HG03135 (cell line): Measurements from ENCODE around the gene DNAJB9.

Source experiments
- ATAC-seq: cut with Tn5 transposase; IDR thresholded peaks from one replicate; pipeline ENCODE4 v1.9.1; 2021; ENCODE audit warnings: mild to moderate bottlenecking, moderate library complexity; ENCODE audit not compliant: unreplicated experiment

The DNAJB9 gene

GRCh38 chr7:108604307-108605077 is 34.8 kb downstream of the DNAJB9 start:
- ATAC-seq = no peak

- no peak for ATAC-seq
Observed at GRCh38 chr7:108605559-108606201, 36.0 kb downstream of the DNAJB9 start.

GRCh38 chr7:108609643-108610042 is 40.0 kb downstream of the DNAJB9 start:
- ATAC-seq = no peak

DNA sequence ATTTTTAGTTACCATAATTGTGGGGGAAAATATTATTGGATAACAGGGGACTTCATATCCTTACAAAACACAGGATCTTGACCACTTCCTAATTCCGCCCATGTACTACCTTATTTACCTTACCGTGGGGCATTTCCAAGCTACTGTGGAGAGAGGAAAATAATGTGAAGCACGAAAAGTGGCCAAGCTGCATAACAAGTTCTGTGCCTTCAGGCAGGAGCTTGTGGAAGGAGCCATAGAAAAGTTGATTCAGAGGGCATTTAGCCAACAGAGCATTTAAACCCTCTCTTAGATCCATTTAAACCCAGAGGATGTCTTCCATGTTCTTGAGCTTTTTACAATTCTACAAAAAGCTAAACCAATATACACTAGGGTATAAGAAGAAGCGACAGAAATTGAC is 41.6 kb downstream of the DNAJB9 start:
- ATAC-seq = no peak

GRCh38 chr7:108613147-108613948 is 43.7 kb downstream of the DNAJB9 start:
- ATAC-seq = peak; percentile 64

GRCh38 chr7:108613949-108614381 is 44.3 kb downstream of the DNAJB9 start:
- ATAC-seq = no peak

DNA sequence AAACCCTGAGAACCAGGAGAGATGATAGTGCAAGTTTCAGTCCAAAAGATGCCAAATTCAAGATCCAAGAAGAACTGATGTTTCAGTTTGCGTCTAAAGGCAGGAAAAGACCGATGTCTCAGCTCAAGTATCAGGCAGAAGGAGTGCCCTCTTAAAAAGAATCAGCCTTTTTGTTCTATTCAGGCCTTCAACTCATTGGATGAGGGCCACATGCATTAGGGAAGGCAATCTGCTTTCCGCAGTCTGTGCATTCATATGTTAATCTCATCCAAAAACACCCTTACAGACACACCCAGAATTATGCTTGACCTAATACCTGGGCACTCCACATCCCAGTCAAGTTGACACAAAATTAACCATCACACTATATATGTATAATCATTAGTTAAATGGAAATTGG is 45.2 kb downstream of the DNAJB9 start:
- ATAC-seq = no peak

- no peak for ATAC-seq
Observed at GRCh38 chr7:108618056-108618455, 48.4 kb downstream of the DNAJB9 start.

DNA sequence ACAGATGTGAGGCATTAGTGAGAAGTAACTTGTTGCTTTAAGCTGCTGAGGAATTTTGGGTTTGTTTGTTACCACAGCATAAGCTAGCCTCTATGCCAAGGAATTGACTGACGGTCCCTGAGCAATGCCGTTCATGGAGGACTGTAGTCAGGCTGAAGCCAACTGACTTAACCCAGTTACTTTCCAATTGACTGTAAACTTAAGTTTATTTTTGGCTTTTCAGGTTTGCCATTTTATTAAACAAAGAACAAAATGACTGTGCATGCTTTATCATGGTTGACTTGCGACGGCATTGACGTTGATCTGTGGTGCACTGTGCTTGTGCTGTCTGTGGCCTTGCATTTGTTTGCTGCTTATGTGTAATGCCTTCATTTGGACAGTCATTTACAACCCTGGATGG is 53.5 kb downstream of the DNAJB9 start:
- peak; percentile 81 for ATAC-seq
